Activated CD8-positive, alpha-beta memory T cell treated with anti-CD3 and anti-CD28 coated beads, Interleukin-2, amount 50 U/mL, for 24 hours (primary cell): ENCODE measurements around the gene DUSP1.

ENCODE experiments used
- DNase-seq: peaks from one replicate; pipeline ENCODE4 v3.0.0-alpha.2; 2020; ENCODE audit errors: extremely low read depth

Gene DUSP1

DNA sequence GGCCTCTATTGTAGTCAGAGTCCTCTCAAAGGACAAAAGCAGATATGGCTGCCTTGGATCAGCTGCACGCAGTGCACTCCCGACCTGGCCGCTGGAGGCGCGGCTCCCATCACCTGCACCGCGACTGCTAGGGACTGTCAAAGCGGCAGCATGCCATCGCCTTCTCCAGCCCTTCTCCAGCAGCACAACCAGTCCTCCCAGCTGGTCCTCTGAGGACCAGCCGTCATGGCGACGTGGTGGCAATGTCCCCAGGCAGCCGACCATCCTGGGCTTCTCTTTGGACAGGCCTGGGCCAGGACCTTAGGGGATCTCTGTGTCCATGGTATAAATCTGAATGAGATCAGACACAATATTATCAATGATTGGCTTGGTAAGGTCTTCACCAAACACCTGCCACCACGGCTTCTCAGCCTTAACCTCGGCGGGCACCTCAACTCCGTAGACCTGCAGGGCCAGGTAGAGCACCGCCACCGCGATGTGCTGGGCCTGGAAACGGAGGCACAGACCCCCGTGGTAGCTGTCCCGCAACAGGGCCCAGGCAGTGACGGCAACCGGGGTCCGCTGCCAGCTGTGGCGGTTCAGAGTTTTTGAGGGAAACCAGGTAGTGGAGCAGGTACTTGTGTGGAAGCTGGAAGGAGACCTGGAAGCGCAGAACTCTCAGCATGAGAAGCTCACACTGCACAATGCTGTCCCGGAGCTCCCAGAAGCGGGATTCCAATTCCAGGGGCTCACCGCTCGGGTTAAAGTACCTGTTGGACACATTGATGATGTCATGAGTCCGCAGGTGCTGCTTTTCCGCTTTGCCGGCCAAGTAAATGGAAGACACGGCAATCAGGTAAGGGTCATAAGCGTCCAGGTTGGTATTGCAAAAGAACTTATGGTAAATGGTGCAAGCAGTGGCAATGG is 8.5 kb downstream of the DUSP1 start:
- DNase-seq, result no peak

DNA sequence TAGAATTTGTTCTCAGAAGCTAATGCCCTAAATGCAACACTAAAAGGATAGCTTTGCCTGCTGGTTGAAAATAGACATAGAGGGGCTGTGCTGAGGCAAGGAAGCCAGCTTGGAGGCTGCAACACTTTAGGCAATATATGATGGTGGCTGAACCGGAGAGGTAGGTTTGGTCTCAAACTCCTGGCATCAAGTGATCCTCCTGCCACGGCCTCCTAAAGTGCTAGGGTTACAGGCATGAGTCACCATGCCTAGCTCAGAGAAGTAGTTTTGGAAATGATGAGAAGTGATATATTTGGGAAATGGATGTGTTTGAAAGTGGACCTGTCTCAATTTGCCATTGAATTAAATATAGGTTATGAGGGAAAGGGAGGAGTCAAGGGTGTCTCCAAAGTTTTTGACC is 10.0 kb downstream of the DUSP1 start:
- no peak for DNase-seq

DNA sequence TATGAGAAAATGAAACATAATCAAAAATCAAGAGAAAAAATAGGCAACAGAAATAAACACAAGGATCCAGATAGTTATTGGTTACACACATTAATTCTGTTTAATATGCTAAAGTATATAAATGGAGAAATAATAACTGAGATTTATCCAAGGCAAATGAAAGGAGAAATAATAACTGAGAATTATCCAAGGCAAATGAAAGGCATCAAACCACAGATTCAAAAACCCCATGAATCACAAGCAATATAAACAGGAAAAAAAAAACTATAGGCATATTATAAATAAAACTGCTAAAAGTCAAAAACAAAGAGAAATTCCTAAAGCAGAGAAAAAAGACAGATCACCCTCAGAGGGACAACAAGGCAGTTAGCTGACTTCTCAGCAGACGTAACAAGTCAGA is 10.9 kb downstream of the DUSP1 start:
- DNase-seq, result no peak

DNA sequence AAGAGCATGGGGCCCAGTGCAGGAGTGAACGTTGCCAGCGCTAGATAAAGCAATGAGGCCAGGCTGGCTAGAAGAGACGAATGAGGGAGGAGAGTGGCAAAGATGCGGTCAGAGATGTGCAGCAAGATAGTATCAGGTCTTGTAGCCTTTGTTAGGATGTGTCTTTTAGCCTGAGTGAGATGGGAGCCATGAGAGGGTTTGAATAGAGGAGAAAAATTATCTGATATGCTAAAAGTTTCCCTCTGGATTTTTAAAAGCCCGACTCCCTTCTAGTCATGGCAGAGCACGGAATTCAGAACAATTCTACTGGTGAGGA is 12.2 kb downstream of the DUSP1 start:
- DNase-seq, result no peak

DNA sequence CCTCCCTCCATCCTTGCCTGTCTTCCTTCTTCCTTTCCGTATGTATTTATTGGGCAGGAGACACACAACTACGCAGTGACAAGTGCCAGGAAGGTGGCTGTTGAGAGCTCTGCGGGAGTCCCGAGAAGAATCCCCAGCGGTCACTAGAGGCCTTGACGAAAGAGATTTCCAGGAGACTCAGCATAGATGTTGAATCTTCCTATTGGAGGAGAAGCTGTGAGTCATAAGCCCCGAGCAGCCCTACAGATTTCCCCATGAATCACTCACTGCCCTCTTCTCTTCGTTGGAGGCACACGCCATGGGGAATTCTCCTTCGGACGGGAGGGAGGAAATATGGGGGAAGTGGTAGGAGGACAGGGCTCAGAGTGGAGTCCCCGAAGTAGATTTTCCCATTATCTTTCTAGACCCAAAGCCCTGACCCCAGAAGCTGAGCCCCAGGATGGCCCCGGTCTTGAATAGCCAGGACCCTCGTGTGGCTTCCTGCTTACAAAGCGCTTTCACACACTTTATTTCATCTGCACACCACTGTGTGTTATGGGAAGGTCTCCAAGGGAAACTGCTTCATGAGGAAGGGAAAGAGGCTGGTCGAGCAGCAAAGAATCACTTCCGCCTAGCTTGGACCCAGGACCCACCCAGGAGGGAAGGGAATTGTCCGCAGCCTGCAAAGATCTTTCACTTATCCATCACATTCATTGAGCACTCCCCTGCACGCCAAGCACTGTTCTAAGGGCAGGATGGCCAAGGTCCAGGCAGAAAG is 12.7 kb downstream of the DUSP1 start:
- no peak for DNase-seq

DNA sequence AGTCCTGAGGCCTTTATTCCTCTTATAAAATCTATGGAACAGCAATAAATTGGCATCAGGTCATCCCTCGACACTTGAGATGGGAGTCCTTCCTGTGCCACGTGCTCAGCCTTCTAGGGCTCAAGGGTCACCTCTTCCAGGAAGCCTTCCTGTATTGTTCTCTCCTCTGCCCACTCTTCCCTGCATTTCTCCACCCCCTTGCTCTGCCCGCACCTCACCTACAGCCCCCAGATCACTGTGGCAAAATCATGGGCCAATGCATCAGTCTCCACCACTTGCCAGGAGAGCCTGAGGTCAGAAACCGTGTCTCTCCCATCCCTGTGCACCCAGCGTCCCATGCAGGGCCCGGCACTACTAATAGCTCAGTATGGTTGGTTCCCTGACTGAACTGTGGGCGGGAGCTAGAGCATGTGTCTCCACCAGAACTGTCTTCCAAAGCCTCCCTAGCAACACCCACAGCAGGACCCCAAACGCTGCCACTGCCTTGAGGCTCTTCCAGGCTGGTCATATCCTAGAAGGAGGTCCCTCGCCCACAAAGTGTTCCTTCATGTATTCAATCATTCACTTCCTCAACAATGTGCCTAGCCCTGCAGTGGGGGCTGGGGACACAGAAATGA is 13.5 kb downstream of the DUSP1 start:
- DNase-seq, result no peak

DNA sequence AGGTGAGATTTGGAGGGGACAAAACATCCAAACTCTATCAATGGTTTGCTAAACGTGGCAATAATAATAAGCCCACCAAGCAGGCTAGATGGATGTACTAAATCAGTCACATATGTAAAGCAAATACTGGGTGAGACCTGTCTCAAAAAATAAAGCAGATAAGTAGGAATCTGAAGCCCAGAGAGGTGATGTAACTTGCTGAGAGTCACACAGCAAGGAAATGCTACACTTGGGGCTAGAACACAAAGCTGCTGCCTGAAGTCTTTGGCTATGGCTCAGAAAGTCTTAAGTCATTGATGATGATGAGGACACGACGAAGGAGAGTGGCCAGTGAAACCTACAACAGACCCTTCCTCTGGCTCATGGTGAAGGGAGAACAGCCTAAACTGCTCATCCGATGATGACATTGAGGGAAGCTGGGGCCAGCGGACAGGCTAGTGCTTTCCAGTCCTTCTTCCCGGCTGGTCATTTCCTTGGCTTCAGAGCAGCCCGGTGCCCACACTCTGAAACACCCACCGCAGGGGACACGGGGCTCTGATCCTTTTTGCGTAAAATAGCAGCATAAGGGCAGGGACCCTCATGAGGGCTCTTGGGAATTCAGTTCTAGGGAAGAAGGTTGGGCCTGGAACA is 14.1 kb downstream of the DUSP1 start:
- no peak for DNase-seq

DNA sequence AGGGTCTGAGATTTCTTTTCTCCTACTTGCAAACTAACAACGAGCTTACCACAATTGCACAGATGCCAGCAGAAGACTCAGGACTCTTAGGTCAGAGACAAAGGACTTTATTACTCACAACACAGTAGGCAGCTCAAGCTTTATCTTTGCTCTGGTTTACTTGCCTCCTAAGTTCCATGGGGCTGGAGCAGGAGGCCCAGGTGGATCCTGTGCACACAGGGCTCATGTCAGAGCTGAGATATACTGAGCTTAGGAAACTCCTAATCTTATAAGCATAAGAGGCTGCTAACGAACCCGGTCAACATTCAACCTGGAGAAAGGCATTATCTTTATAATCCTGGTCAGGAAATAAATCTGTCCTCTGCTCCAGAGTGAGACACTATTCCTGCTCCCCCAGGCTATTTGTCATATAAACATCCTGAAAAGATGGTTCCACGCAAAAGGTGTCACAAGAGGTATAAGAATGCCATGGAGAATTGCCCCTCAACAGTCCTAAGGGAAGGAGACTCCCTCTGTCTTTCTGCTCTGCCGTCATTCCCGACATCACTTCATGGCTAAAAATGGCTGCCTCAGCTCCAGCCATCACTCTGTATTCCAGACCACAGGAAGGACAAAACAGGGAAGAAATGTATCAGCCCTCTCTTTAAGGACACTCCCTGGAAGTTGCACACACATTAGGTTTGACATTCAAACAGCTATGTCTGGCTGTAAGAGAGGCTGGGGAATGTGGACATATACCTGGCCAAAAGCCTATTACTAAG is 16.2 kb downstream of the DUSP1 start:
- no peak for DNase-seq

DNA sequence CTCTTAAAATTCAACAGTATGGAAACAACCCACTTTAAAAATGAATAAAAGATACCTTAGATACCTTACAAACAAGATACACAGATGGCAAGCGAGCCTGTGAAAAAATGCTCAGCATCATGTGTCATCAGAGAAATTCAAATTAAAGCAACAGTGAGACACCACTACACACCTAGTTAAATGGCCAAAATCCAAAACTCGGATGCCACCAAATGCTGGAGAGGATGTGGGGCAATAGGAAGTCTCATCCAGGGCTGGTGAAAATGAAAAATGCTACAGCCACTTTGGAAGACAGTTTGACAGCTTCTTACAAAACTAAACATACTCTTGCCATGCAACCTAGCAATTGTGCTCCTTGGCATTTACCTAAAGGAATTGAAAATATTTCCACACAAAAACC is 17.9 kb downstream of the DUSP1 start:
- DNase-seq, result no peak

DNA sequence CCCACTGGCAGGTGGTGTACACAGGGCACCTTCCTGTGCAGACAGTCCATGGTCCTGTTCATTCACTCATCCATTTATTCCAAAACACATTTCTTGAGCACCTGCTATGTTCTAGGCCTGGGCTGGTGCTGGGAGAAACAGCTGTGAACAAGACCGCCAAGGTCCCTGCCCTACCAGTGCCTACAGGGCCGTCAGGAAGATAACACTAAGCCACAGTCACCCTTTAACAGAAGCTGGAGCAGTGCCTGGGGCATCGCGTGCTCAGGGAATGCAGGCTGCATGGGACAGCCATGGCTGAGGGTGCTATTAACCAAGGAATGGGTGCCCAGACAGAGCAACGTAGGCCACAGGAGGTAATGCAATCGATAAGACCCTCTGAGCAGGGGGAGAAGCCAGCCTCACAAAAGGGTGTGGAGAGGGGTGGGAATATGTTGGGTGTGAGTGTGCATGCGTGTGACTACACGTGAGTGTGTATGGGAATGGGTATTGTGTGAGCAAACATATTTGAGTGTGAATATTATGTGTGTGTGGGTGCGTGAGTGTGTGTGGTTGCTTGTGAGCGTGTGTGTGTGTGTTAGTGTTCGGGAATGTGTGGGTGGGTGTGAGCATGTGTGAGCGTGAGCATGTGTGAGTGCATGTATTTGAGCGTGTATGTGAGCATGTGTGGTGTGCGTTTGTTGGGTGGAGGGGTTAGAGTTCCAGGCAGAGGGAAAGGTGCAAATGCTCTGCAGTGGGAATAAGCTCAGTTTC is 19.1 kb downstream of the DUSP1 start:
- DNase-seq, result no peak

DNA sequence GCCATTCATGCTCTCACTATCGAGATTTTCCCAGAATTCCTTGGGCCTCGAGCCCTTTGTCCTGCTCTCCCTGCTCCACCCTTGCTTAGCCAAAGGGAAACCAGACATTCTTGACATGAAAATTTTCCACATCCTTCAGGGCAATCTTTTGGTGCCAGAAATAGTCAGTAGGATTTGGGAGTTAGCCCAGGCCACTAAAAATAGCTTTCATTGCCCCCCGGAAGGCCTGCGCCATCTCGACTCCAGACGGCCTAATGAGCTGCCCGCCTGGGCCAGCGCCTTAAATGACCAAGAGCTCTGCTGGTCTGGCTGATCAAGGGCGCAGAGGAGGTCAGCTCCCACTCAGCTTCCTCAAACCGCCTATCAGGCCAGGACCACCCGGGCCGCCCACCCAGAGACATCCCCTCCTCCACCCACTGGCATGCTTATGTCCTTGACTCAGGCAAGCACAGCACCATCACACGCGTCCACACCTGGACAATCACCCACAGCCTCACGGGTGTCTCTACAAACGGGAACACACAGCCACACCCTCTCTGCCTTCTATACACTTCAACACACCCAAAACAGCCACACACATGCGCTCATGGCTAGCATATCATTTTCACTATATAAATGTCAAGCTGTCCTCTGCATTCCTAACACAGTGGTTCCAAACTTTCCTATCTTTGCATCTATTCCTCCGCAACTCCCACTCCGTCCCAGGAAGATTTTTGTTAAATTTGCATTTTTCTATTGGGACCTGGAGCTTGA is 20.9 kb downstream of the DUSP1 start:
- no peak for DNase-seq

DNA sequence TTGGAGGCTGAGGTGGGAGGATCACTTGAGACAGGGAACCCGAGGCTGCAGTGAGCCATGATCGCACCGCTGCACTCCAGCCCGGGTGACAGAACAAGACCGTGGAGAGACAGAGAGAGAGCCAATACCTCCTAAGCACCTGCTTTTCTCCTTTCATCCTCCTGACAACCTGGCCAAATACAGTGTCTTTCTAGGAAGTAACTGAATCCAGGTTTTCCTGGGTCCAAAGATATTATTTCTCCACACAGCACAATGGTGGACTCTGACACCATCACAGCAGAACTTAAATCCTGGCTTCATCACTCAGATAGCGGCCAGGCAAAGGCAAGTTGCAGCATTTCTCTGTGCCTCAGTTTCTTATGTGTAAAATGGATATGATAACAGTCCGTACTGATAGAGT is 21.9 kb downstream of the DUSP1 start:
- no peak for DNase-seq

DNA sequence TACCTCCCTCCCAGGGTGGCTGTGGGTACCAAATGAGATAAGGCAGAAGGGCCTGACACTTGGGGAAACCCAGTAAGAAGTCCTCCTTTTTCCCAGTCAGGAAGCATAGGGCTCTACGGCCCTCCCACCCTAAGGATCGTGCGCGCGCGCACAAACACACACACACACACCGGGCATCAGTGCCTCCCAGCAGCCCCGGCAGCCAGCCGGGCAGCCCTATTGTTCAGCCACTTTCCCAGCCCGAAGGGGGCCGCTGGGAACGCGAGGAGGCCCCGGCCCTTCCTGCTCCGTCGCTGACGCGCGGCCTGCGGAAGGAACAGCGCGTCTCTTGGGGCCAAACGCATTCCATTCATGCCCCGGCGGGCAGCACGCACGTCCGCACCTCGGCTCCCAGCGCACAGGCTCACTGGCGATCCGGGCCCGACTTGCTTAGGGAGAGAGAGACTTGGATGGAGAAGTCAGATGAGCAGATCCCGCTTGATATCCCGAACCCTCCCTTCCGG is 22.6 kb downstream of the DUSP1 start:
- no peak for DNase-seq

DNA sequence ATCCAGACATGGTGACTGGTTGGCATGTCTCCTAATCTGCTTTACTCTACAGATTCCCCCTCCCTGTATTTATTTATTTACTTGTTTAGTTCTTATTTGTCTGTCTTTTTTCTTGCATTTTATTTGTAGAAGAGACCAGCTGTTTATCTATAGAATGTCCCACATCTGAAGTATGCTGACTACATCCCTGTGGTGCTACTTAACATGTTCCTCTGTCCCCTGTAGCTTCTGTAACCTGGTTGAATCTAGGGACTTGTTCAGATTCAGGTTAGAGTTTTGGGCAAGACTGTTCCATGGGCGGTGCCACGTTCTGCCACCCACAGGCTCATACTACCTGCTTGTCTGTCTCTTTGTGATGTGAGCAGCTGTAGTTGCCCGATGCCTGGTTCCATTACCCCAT is 23.5 kb downstream of the DUSP1 start:
- no peak for DNase-seq

DNA sequence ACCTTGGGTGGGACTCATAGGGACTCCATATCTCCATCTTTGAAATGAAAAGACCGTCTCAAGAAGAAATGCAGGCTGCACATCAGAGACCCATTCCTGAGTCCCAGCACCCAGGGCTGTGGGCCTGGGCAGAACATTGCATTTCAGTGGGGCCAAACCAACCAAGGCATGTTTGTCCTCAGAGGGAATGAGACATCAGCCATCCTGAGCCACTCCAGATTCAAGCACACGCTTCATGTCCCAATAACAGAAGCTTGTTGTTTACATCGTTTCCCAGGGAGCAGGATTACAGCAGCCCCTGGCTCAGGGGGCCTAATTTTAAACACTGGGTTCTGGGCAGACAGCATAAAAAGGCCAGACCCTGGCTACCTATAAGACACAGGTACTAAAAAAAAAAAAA is 24.3 kb downstream of the DUSP1 start:
- no peak for DNase-seq

DNA sequence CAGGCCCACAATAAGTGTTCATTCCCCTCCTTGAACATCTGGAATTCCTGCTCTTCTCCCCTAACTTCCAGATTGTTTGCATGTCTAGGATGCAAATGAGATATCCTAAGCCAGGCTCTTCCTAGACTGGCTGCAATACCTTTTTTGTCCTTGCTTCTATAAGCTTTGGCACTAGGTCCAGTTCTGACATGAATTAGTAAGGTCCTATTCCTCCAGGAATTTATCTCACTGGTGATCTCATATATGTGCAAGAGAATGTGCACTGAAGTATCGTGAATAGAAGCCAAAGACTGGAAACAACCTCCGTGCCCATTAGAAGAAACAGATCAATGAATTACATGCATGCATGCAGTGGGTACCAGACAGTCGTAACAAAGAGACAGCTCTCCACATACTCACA is 25.2 kb downstream of the DUSP1 start:
- no peak for DNase-seq

DNA sequence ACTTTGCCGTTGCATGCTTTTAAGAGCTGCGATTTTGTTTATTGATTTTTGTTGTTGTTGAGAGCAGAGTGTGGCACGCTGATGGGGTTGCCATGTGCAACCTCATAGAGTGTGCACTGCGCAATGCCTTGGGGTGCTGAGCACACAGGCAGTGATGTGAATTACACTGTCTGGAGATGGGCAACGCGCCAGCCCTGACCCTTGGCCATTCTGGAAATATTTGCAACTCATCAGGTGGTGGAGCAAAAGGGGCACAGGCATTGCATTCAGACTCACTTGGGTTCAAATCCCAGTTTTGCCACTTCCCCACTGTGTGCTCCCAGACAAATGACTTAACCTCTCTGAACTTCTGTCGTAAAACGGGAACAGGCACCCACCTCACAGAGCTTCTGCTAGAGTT is 25.6 kb downstream of the DUSP1 start:
- DNase-seq, result no peak

DNA sequence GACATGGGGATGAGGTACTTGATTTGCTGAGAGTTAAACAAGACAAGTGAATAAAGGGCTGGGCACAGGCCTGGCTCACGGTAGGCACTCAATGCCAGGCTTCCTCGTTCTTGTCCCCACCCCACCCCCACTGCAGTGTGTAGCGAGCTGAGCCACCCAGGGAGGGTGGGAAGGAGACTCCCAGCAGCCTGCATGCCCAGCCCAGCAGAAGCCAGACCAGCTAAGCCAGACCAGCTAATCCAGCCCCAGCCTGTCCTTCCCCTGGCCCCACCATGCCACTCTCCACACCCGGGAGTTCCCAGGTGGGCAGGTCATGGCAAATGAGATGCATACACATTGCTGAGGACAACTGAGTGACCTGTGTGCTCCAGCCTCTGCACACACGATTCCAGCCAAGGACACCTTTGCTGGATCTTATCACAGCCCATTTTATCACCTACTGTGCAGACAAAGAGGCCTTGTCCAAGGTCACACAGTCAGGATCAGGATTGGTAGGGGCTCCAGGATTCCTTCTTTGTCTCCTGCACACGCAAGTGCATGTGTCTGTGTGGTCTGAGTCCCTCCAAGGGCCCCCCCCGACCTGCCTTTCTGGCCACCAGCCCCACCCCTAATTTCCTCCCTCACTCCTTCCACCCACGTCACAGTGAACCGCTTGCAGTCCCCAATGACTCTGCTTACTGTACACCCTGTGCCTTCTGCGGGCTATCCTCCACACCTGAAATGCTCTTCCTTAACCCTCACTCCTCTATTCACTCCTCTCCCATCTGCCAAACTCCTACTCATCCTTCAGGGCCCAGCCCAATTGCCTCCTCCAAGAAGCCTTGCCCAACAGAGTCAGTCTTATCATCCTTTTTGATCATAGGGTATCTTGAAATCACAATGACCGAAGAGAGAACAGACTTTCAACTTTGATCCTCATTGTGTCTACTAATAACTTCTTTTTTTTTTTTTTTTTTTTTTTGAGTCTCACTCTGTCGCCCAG is 26.6 kb downstream of the DUSP1 start:
- no peak for DNase-seq
